Mucosa of rectum (tissue), 2 donors: ENCODE data around the gene SNRPD2.
A peak's percentile ranks its signal among the peaks of the same experiment; 100 is the strongest.

Experiments used
- H3K27ac ChIP-seq, 2 donors: one replicate each; pipeline ENCODE4 v1.7.0; 2013; ENCODE audit warnings: inconsistent platforms in 2 of 2, low read depth in 2 of 2, low read length in 2 of 2
- H3K27me3 ChIP-seq, 2 donors: one replicate each; pipeline ENCODE4 v1.7.0; 2013; ENCODE audit warnings: low read length in 2 of 2; ENCODE audit not compliant: control insufficient read depth in 2 of 2, insufficient read depth in 2 of 2
- H3K36me3 ChIP-seq, 2 donors: one replicate each; pipeline ENCODE4 v1.7.0; 2013; ENCODE audit warnings: low read length in 2 of 2; ENCODE audit not compliant: control insufficient read depth in 2 of 2, insufficient read depth in 2 of 2
- H3K4me1 ChIP-seq, 2 donors: one replicate each; pipeline ENCODE4 v1.7.0; 2013; ENCODE audit warnings: low read length in 2 of 2, mild to moderate bottlenecking in 1 of 2; ENCODE audit not compliant: control insufficient read depth in 2 of 2, insufficient read depth in 2 of 2
- H3K4me3 ChIP-seq, 2 donors: one replicate each; pipeline ENCODE4 v1.7.0; 2013; ENCODE audit warnings: low read length in 2 of 2
- H3K9ac ChIP-seq, 2 donors: one replicate each; pipeline ENCODE4 v1.7.0; 2013; ENCODE audit warnings: low read length in 2 of 2, low read depth in 1 of 2, mild to moderate bottlenecking in 1 of 2
- H3K9me3 ChIP-seq, 2 donors: one replicate each; pipeline ENCODE4 v1.7.0; 2013; ENCODE audit warnings: low read length in 2 of 2; ENCODE audit not compliant: control insufficient read depth in 2 of 2
- donor health status: healthy.
- donor health status: Normal muscosa, but diverticular disease.

Gene SNRPD2

DNA sequence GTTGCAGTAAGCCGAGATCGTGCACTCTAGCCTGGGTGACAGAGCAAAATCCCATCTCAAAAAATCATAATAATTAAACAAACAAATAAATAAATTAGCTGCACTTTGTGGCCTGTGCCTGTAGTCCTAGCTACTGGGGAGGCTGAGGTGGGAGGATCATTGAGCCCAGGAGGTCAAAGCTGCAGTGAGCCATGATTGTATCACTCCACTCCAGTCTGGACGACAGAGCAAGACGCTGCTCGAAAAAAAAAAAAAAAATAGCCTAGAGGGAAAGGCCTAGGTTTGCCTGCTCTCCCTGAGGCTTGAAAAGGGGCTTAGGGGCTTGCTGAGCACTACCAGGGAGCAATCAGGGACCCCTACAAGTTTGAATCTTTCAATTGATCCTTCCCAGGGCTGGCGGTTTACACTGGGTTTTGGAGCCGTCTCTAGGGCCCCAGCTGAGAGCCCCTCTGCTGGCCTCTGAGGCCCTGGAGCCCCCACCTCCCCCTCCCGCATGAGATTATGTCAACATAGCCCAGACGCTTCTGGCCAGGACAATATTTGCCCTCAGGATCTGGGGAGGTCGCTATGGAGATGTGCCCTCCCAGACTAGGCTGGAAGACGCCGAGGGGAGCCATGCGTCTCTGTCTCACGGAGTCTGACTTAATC, 34.1 kb downstream of the SNRPD2 start:
- no peak overlapping the region for H3K9ac ChIP-seq
- H3K27ac ChIP-seq, result no peak overlapping the region
- H3K4me1 ChIP-seq, result no peaks in the 10 kb centered on the region
- no peaks in the 10 kb centered on the region for H3K36me3 ChIP-seq
- peaks cover 0 to 7% of the 10 kb centered on the region in 2 donors for H3K27me3 ChIP-seq
- no peaks in the 10 kb centered on the region for H3K9me3 ChIP-seq
- no peak overlapping the region for H3K4me3 ChIP-seq

DNA sequence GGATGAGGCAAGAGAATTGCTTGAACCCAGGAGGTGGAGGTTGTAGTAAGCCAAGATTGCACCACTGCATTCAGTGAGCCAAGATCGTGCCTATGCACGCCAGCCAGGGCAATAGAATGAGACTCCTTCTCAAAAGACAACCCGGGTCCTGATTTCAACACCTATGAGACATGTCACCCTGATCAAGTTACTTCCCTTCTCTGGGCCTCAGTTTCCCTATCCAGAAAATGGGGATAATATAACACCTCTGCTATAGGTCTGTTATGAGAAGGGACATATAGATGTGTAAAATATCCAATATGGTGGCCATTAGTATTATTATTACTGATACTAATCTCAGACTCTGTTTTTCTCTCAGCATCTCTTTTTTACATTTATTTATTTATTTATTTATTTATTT, 36.7 kb downstream of the SNRPD2 start:
- H3K4me1 ChIP-seq, result no peaks in the 10 kb centered on the region
- peaks cover 0 to 3% of the 10 kb centered on the region in 2 donors for H3K27me3 ChIP-seq
- H3K9ac ChIP-seq, result no peak overlapping the region
- H3K4me3 ChIP-seq, result no peak overlapping the region
- H3K9me3 ChIP-seq, result no peaks in the 10 kb centered on the region
- no peak overlapping the region for H3K27ac ChIP-seq
- H3K36me3 ChIP-seq, result no peaks in the 10 kb centered on the region

DNA sequence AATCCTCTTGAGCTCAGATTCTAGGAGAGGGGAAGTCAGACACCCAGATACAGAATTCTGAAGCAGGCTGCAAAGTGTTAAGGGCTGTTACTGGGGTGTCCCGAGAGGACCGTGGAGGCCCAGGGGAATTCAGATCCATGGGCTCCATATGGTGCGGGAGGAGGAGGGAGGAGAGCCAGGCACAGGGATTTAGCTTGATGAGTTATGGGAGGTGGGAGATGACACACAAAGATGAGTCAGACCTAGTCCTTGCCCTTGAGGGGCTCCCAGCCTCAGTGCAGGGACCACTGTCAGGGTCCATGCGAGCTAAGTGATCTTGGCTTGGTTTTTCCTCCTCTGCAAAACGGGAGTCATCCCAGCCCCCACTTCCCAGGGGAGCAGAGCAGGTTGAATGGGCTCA, 38.1 kb downstream of the SNRPD2 start:
- Histone ChIP-seq H3K36me3 (no peaks in the 10 kb centered on the region), H3K4me3 (no peak overlapping the region), H3K4me1 (no peaks in the 10 kb centered on the region), H3K27me3 (no peaks in the 10 kb centered on the region), H3K9me3 (no peaks in the 10 kb centered on the region), H3K27ac (no peak overlapping the region), H3K9ac (no peak overlapping the region)

DNA sequence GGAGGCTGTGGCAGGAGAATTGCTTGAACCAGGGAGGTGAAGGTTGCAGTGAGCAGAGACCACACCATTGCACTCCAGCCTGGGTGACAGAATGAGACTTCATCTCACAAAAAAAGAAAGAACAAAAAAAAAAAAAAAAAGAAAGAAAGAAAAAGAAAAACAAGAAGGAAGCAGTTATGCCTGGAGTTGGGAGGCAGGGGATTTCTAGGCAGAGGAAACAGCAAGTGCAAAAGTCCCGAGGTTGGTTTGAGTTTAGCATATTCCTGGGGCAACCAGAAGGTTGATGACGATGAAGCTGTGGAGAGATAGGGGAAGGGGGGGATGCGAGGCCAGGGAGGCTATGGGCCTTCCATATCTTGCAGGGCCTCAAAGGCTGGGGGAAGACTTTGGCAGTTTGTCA, 41.0 kb downstream of the SNRPD2 start:
- no peaks in the 10 kb centered on the region for H3K4me1 ChIP-seq
- peaks cover 0 to 4% of the 10 kb centered on the region in 2 donors for H3K27me3 ChIP-seq
- H3K36me3 ChIP-seq, result no peaks in the 10 kb centered on the region
- no peak overlapping the region for H3K9ac ChIP-seq
- no peak overlapping the region for H3K4me3 ChIP-seq
- no peaks in the 10 kb centered on the region for H3K9me3 ChIP-seq
- no peak overlapping the region for H3K27ac ChIP-seq

DNA sequence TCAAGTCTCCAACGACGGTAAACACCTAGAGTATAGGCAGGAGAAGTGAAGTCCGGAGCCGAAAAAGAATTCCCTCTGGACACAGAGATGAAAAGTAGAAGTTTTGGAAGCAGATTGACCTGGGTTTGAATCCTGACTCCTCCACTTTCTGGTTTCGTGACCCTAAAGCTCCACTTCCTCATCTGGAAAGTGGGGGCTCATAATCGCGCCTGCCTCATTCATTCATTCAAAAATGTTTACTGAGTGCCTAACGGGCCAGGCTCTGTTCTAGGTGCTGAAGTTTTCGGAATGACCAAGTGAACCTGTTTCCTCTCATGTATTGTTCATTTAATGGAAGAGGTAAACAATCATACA, 45.4 kb downstream of the SNRPD2 start:
- Histone ChIP-seq H3K4me1 (peaks cover 14 to 15% of the 10 kb centered on the region in 2 donors), H3K4me3 (peak overlapping the region; percentile 15 to 52), H3K27ac (no peak overlapping the region), H3K9me3 (no peaks in the 10 kb centered on the region), H3K27me3 (peaks cover 7 to 15% of the 10 kb centered on the region in 2 donors), H3K36me3 (no peaks in the 10 kb centered on the region), H3K9ac (no peak overlapping the region)

DNA sequence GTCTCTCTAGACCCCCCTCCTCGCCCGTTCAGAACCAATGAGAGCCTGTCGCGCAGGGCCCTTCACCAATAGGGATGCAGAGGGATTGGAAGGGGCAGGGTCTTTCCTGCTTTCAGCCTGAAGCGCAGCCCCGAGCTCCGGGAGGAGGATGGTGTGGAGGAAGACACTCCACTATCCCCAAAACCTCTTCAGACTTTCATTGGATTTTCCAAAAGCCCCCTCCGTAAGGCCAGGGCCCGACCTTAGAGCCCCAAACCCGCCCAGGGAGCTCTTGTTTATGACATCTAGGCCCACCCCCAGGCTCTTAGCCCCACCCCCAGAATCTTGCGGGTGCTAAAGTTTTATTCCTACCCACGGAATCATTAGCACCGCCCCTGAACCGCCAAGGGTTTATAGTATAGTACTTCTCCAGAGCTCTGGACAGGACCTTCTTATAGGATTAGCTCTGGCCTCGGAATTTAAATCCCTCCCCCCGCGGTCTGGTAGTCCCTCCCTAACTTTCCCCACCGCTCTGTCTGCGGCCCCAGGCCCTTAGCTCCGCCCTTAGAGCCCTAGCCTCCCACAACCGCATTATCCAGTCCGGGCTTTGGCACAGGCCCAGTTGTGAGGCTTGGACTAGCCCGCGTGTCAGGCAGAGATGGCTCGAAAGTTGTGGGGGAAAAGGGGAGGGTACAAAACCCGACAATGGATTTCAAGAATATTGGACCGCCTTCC, 46.0 kb downstream of the SNRPD2 start:
- peak overlapping the region in 1 of 2 donors; percentile 24 for H3K9ac ChIP-seq
- H3K4me3 ChIP-seq, result peak overlapping the region; percentile 35 to 52
- H3K36me3 ChIP-seq, result no peaks in the 10 kb centered on the region
- H3K27me3 ChIP-seq, result peaks cover 7 to 15% of the 10 kb centered on the region in 2 donors
- H3K9me3 ChIP-seq, result no peaks in the 10 kb centered on the region
- peaks cover 18 to 20% of the 10 kb centered on the region in 2 donors for H3K4me1 ChIP-seq
- H3K27ac ChIP-seq, result no peak overlapping the region

DNA sequence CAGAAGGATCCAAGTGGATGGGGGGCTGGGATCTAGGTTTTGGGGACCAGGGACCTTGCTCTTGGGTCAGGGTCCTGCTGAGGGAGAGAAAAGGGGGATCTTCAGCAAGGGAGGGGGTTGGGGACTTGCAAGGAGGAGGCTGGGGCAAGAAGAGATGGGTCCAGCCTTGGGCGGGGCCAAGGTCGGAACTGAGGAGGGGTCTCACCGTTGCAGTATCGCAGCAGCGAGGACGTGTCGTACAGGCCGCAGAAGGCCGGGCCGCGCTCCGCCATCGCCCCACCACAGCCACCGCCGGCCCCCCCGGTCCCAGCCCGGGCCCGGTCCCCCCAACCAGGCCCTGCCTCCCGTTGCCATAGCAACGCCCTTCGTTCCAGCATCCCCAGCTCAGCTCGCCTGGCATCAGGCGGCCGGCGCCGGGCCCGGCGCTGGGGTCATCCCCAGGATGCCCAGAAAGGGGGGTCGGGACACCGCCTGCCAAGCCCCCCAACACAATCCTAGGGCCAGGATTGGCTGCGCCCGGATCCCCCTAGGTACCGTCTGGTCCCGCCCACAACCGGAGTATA, 46.6 kb downstream of the SNRPD2 start:
- H3K4me3 ChIP-seq, result peak overlapping the region; percentile 35 to 52
- H3K36me3 ChIP-seq, result no peaks in the 10 kb centered on the region
- H3K4me1 ChIP-seq, result peaks cover 19 to 22% of the 10 kb centered on the region in 2 donors
- H3K27me3 ChIP-seq, result peaks cover 7 to 15% of the 10 kb centered on the region in 2 donors
- H3K9me3 ChIP-seq, result no peaks in the 10 kb centered on the region
- H3K9ac ChIP-seq, result no peak overlapping the region
- no peak overlapping the region for H3K27ac ChIP-seq

DNA sequence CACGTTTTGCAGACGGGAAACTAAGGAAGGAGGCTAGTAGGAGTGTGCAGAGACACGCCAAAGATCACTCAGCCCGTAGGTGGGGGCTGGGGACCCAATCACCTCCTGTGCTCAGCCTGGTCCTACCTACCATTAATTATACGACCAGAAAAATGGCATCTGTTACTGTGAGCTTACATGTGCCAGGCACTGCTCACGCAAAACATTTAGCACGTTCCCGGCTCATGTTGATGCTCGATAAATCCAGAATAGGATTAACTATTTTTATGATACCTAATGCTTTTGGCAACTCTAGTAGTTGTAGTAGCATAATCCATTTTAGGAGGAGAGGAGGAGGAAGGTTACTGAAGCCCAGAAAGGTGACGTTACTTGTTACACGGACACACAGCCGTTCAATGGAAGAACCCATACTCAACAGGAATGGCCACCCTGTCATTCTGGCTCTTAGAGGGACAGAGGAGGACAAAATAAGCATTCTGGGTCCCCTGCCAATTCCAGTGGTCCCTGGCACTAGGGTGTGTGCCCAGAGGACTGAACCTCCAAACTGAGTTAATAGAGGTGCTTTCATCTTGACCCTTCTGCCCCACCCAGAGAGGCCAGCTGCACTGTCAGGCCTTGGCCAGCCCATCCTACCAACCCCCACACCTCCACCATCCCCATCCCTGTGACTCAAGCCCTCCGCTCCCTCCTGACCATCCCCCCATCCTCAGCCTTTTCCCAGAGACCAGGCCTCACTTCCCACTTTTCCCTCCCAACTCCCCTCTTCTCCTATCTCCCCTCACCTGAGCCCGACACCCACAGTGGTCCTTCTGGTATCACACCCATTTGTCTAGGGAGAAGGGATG, 47.6 kb downstream of the SNRPD2 start:
- no peak overlapping the region for H3K4me3 ChIP-seq

DNA sequence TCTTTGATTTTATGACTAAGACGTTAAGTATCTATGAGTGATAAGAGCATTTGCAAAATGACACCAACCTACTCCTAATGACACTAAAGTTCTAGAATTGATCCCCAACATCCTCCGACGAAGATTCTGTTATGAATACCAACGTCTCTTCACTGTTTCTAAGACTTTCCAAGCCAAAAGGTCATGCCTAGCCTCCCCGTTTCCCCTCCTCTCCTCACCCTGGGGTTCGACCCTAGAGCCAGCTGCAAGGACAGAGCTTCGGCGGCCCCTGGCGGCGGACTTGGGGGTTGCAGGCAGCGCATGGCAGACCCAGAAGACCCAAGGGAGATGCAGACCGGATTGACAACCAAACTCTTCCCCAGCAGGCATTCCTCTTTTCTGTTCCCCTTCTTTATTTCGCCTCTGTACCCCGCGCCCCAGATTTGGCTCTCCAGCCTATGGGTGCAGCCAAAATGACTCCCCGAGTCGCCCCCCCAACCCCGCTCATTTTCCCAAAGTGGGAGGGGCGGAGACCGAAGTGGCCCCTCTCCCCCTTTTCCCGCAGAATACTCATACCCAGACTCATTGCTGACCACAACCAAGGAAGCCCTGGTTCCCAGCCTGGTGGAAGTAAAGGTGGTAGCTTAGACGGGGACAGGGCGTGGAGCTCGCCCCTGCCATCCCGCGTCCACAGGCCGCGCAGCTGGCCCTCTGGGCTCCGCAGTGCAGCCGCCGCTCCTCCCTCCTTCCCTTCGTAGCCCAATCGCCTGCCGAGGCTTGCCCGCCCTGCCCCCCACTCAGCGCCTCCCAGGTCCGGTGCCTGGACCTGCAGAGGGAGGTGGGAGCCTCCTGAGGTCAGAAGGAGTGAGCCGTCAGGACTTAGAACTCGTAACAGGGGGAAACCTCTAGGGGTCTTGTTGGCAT, 48.5 kb downstream of the SNRPD2 start:
- H3K4me3 ChIP-seq, result peak overlapping the region in 1 of 2 donors; percentile 17
- peaks cover 7 to 15% of the 10 kb centered on the region in 2 donors for H3K27me3 ChIP-seq

More for the DNA sequence above, 47.6 kb downstream of the SNRPD2 start:
- Histone ChIP-seq H3K9me3 (no peaks in the 10 kb centered on the region), H3K4me1 (peaks cover 22% of the 10 kb centered on the region in 2 donors), H3K27ac (no peak overlapping the region), H3K27me3 (peaks cover 7 to 15% of the 10 kb centered on the region in 2 donors), H3K36me3 (no peaks in the 10 kb centered on the region), H3K9ac (no peak overlapping the region)

More for the DNA sequence above, 48.5 kb downstream of the SNRPD2 start:
- H3K4me1 ChIP-seq, result peaks cover 26 to 29% of the 10 kb centered on the region in 2 donors
- no peak overlapping the region for H3K9ac ChIP-seq
- no peaks in the 10 kb centered on the region for H3K9me3 ChIP-seq
- no peak overlapping the region for H3K27ac ChIP-seq
- no peaks in the 10 kb centered on the region for H3K36me3 ChIP-seq
